Endothelial cell of umbilical vein (primary cell): Measurements from ENCODE around the gene IBTK. TPM values are rescaled to one million over a fixed set of nuclear protein-coding genes. Genes with fewer than 3 reads are reported as not detected.

Experiments used
- BruUV-seq: library from RNA; stranded (reverse); fragments of 400-500 nt; replicated peaks from 2 replicates; lab custom pipeline; 2021; lab: Mats Ljungman, UMichigan
- CTCF ChIA-PET: fragments of 300-600, 350-600 bp; sonication (Branson Sonifier 250); formaldehyde crosslinking; loops from one replicate; lab custom pipeline; 2021; ENCODE audit warnings: antibody characterized with exemption, inconsistent platforms; lab: Charles Lee
- POLR2A ChIA-PET: fragments of 300-600, 350-600 bp; sonication (Branson Sonifier 250); formaldehyde crosslinking; loops from one replicate; lab custom pipeline; 2021; ENCODE audit warnings: antibody characterized with exemption, inconsistent platforms; lab: Charles Lee
- DNase-seq: peaks from one replicate; pipeline ENCODE4 v3.0.0-alpha.2; 2011; ENCODE audit warnings: low read depth, low spot score
- FAIRE-seq: peaks from 2 replicates; lab custom pipeline; 2011; peaks lifted over from hg19 to GRCh38; lab: Jason Lieb, UNC
- H2AFZ ChIP-seq: 2 replicates; pipeline ENCODE4 v1.6.0; 2012; ENCODE audit warnings: low read depth, low read length, control low read depth, inconsistent platforms
- H3K27ac ChIP-seq: 2 replicates; pipeline ENCODE4 v1.5.1; 2011; ENCODE audit warnings: low read depth, mild to moderate bottlenecking, control low read depth, low read length, moderate library complexity; ENCODE audit not compliant: insufficient read depth
- H3K27me3 ChIP-seq, 2 experiments: 2 replicates each; pipeline versions ENCODE4 v1.6.0 to v1.6.1; 2011; ENCODE audit warnings: low read length in 2 of 2, mixed read lengths in 1 of 2; ENCODE audit not compliant: control insufficient read depth in 2 of 2, insufficient read depth in 2 of 2
- H3K36me3 ChIP-seq, 2 experiments: 2 replicates in 1 of 2; 3 replicates in 1 of 2; pipeline ENCODE4 v1.5.1; 2011; ENCODE audit warnings: low read length in 2 of 2, mild to moderate bottlenecking in 1 of 2, moderate library complexity in 1 of 2; ENCODE audit not compliant: control insufficient read depth in 2 of 2, insufficient read depth in 2 of 2; ENCODE audit errors: extremely low read depth in 1 of 2
- H3K4me1 ChIP-seq: 3 replicates; pipeline ENCODE4 v1.5.1; 2011; ENCODE audit warnings: mild to moderate bottlenecking, low read length; ENCODE audit not compliant: control insufficient read depth, insufficient read depth; ENCODE audit errors: extremely low read depth
- H3K4me2 ChIP-seq: 2 replicates; pipeline ENCODE4 v1.6.1; 2011; ENCODE audit warnings: low read length, control low read depth, mixed read lengths; ENCODE audit not compliant: insufficient read depth
- H3K4me3 ChIP-seq, 3 experiments: fragments of 200-600 bp in 1 of 3; sonication (generic), shearing (Covaris generic) in 1 of 3; replicated peaks in 1 of 3; 2 replicates each; pipeline ENCODE4 v1.5.1; 2011 to 2016; ENCODE audit warnings: control low read depth in 3 of 3, low read length in 3 of 3, mild to moderate bottlenecking in 2 of 3, inconsistent platforms in 1 of 3, low read depth in 1 of 3, moderate library complexity in 1 of 3; ENCODE audit not compliant: insufficient read depth in 1 of 3
- H3K79me2 ChIP-seq: 2 replicates; pipeline ENCODE4 v1.6.0; 2012; ENCODE audit warnings: low read length, inconsistent platforms; ENCODE audit not compliant: control insufficient read depth, insufficient read depth
- H3K9ac ChIP-seq: replicated peaks from 2 replicates; pipeline ENCODE3; 2011; ENCODE audit warnings: low read length, control low read depth; ENCODE audit not compliant: insufficient read depth; ENCODE audit errors: extremely low read depth
- H3K9me1 ChIP-seq: replicated peaks from 3 replicates; pipeline ENCODE4 v1.6.0; 2011; ENCODE audit warnings: mild to moderate bottlenecking, low read length; ENCODE audit not compliant: control insufficient read depth, insufficient read depth; ENCODE audit errors: extremely low read depth
- H3K9me3 ChIP-seq: replicated peaks from 2 replicates; pipeline ENCODE4 v1.5.1; 2012; ENCODE audit warnings: low read length, inconsistent platforms; ENCODE audit not compliant: control insufficient read depth, insufficient read depth
- H4K20me1 ChIP-seq: replicated peaks from 2 replicates; pipeline ENCODE3; 2011; ENCODE audit warnings: mild to moderate bottlenecking, low read length; ENCODE audit not compliant: control insufficient read depth, insufficient read depth; ENCODE audit errors: extremely low read depth
- EZH2 ChIP-seq: IDR thresholded peaks from 2 replicates; pipeline ENCODE4 v1.6.1; 2012; ENCODE audit warnings: borderline replicate concordance, low read depth, mild to moderate bottlenecking, moderate library complexity, low read length, inconsistent platforms; ENCODE audit not compliant: severe bottlenecking
- FOS ChIP-seq: IDR thresholded peaks from 2 replicates; pipeline ENCODE4 v1.6.1; 2011; ENCODE audit warnings: mild to moderate bottlenecking, low read length, moderate library complexity, borderline replicate concordance; ENCODE audit not compliant: insufficient read depth
- GATA2 ChIP-seq: IDR thresholded peaks from 2 replicates; pipeline ENCODE4 v1.7.0; 2011; ENCODE audit warnings: low read depth, mild to moderate bottlenecking, moderate library complexity, mixed read lengths, low read length; ENCODE audit not compliant: insufficient read length, insufficient read depth
- JUN ChIP-seq: IDR thresholded peaks from 2 replicates; pipeline ENCODE4 v1.6.1; 2011; ENCODE audit warnings: borderline replicate concordance, low read depth; ENCODE audit not compliant: insufficient read length, insufficient read depth
- MYC ChIP-seq: IDR thresholded peaks from one replicate; pipeline ENCODE4 v1.6.1; 2011; ENCODE audit warnings: mild to moderate bottlenecking, low read depth, low read length
- POLR2A ChIP-seq: IDR thresholded peaks from 2 replicates; pipeline ENCODE4 v1.6.1; 2012; ENCODE audit warnings: low read depth, mild to moderate bottlenecking, control low read depth, low read length
- POLR2AphosphoS5 ChIP-seq: IDR thresholded peaks from 2 replicates; pipeline ENCODE4 v1.6.1; 2012; ENCODE audit warnings: low read depth, mild to moderate bottlenecking, control low read depth, low read length, moderate library complexity; ENCODE audit not compliant: insufficient read depth
- dilution Hi-C: fragments of 300-500 bp; cut with MboI; formaldehyde crosslinking; loops from one replicate; pipeline ENCODE4 v1.15.0; 2019; ENCODE audit warnings: low sequenced_read_pairs; ENCODE audit not compliant: extremely low pct_ligation_motif_present
- intact Hi-C: fragments of 100-400 bp; cut with micrococcal nuclease; formaldehyde crosslinking; loops from one replicate; pipeline ENCODE4 v1.10.0; 2022
- polyA plus RNA-seq, 4 experiments: library from polyadenylated mRNA; depleted of rRNA in 3 of 4; stranded (reverse) in 3 of 4; unstranded in 1 of 4; fragments of >200 nt; gene quantifications; 2 replicates each; pipeline versions ENCODE4 v1.2.1 to v1.2.3, GENCODE V29; 2011 to 2012; ENCODE audit warnings: missing spikeins in 1 of 4
- total RNA-seq: library from RNA; stranded (reverse); gene quantifications from 2 replicates; pipeline ENCODE4 v1.2.3, GENCODE V29; 2021
- TF ChIP-seq, protein P1 (sequence below), 2 donors: IDR thresholded peaks; 1 replicate in 1 of 2; 2 replicates in 1 of 2; pipeline ENCODE4 v1.5.1; 2011; ENCODE audit warnings: low read length in 2 of 2, mild to moderate bottlenecking in 2 of 2, moderate library complexity in 2 of 2, control low read depth in 1 of 2, inconsistent platforms in 1 of 2, low read depth in 1 of 2; ENCODE audit not compliant: insufficient read depth in 1 of 2; ENCODE audit errors: extremely low read depth in 1 of 2
- TF ChIP-seq, protein P2 (sequence below): IDR thresholded peaks from 2 replicates; pipeline ENCODE4 v1.6.1; 2011; ENCODE audit not compliant: insufficient read depth, insufficient read length

IBTK gene
- total and polyA plus RNA-seq, 2 donors (not counting 3 experiments of a cell fraction or from before 2014, with no cell fraction given), result 6.7 to 30.5 TPM

DNA sequence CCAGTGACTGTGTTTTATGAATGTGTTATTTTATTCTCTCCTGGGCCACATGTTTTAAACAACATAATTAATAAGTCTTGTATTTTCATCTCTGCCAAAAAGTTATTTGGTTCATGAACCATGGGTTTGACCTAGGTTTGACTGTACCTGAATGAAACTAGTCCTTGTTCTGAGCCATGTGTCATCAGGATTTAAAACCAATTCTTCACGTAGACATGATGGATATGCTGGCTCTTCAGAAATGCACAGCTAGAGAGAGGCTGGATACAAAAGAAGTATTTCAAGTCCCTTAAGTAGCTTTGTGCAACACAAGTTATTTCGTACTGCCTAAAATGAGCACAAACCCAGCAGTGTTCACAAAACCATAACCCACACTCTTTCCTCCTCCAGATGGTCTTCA lies 116.1 kb downstream of the IBTK start:
- Histone ChIP-seq H3K79me2 (no peaks in the 10 kb centered on the region), H4K20me1 (no peaks in the 10 kb centered on the region), H3K9ac (no peak overlapping the region), H3K27me3 (no peaks in the 10 kb centered on the region), H3K27ac (no peak overlapping the region), H3K4me1 (no peaks in the 10 kb centered on the region), H3K4me3 (no peak overlapping the region), H3K4me2 (no peak overlapping the region), H3K9me1 (no peaks in the 10 kb centered on the region), H3K36me3 (no peaks in the 10 kb centered on the region), H2AFZ (no peak overlapping the region), H3K9me3 (no peaks in the 10 kb centered on the region)
- POLR2A ChIA-PET, result no interaction called here
- CTCF ChIA-PET, result no interaction called here
- dilution Hi-C loops, result no loop called here
- DNase-seq, result no peak
- intact Hi-C loops, result no loop called here
- no TSS peak for BruUV-seq
- FAIRE-seq, result no peak
- TF ChIP-seq, protein P1, sequence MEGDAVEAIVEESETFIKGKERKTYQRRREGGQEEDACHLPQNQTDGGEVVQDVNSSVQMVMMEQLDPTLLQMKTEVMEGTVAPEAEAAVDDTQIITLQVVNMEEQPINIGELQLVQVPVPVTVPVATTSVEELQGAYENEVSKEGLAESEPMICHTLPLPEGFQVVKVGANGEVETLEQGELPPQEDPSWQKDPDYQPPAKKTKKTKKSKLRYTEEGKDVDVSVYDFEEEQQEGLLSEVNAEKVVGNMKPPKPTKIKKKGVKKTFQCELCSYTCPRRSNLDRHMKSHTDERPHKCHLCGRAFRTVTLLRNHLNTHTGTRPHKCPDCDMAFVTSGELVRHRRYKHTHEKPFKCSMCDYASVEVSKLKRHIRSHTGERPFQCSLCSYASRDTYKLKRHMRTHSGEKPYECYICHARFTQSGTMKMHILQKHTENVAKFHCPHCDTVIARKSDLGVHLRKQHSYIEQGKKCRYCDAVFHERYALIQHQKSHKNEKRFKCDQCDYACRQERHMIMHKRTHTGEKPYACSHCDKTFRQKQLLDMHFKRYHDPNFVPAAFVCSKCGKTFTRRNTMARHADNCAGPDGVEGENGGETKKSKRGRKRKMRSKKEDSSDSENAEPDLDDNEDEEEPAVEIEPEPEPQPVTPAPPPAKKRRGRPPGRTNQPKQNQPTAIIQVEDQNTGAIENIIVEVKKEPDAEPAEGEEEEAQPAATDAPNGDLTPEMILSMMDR (IDR thresholded peaks at IDR 0.05; ENCODE audit: extremely low read depth in 1 of 2, insufficient read depth in 1 of 2, low read depth in 1 of 2, low read length in 2 of 2), result no peak
- TF ChIP-seq POLR2A (no peak), FOS (no peak), EZH2 (no peak), POLR2AphosphoS5 (no peak), MYC (no peak), JUN (no peak), GATA2 (no peak)
- TF ChIP-seq, protein P2, sequence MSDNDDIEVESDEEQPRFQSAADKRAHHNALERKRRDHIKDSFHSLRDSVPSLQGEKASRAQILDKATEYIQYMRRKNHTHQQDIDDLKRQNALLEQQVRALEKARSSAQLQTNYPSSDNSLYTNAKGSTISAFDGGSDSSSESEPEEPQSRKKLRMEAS, result no peak
